NCI-H1417 treated with DMSO at 0.1 percent for 48 hours (cell line): Measurements from ENCODE around the gene RPRD2.
A peak's percentile ranks its signal among the peaks of the same experiment; 100 is the strongest.
"Not testable (repeated sequence)": the region's sequence is repeated elsewhere in the genome, so short reads cannot be mapped to it uniquely, and the experiment has no call there.

ENCODE experiments used
- DNase-seq: peaks from one replicate; lab custom pipeline; 2025; lab: John Stamatoyannopoulos, UW

RPRD2 gene

GRCh38 chr1:150363426-150364230 lies at the start of gene RPRD2:
TSS of gene RPRD2 (plus strand) at chr1:150364147. CDS start at chr1:150364715, 568 bp downstream.
- DNase-seq = peak; percentile 97

DNA sequence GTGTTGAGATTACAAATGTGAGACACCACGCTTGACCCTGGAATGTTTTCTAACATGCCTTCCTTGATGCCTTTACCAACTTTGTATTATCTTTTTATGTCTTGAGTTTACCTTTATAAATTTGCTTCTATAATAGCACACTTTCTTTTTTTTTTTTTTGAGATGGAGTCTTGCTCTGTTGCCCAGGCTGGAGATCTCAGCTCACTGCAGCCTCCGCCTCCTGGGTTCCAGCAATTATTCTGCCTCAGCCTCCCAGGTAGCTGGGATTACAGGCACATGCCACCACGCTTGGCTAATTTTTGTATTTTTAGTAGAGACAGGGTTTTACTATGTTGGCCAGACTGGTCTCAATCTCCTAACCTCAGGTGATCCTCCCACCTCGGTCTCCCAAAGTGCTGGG lies 49.3 kb upstream of the RPRD2 start:
- not testable (repeated sequence) for DNase-seq

DNA sequence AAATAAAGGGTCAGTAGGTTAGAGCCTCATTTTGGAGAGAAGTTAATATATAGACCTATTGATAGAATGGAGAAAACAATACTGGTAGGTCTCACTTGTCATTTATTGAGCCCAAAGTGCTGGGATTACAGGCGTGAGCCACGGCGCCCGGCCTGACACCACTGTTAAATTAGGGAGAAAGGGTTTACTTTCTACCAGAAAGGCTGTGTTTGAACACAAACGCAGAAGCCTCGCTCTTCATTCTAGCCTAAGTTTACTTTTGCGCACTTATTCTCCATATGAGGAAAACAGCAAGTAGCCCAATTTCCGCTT lies 43.3 kb upstream of the RPRD2 start:
- no peak for DNase-seq

GRCh38 chr1:150321826-150322166 lies 42.2 kb upstream of the RPRD2 start:
- DNase-seq = no peak

GRCh38 chr1:150322310-150322709 lies 41.6 kb upstream of the RPRD2 start:
- DNase-seq = no peak

GRCh38 chr1:150332651-150333290 lies 31.2 kb upstream of the RPRD2 start:
- DNase-seq = no peak

- DNase-seq = no peak
Measured at GRCh38 chr1:150346316-150346715, 17.6 kb upstream of the RPRD2 start.

DNA sequence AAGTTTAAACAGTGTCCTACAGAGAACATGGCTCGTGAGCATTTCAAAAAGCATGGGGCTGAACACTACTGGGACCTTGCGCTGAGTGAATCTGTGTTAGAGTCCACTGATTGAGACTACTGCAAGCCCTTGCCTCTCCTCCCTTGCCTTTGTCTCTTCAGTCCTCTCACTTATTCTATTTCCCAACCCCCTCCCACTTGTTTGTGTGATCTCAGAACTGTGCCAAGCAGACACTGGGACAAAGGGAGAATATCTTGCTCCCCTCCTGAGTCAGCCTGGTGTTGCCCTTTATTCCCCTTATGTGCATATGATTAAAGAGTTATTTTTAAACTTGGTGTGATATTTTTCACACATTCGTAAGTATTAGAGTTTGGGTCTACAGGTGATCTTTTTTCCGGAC lies 11.1 kb upstream of the RPRD2 start:
- DNase-seq = no peak

GRCh38 chr1:150362721-150363425 lies 1.1 kb upstream of the RPRD2 start:
- no peak for DNase-seq

DNA sequence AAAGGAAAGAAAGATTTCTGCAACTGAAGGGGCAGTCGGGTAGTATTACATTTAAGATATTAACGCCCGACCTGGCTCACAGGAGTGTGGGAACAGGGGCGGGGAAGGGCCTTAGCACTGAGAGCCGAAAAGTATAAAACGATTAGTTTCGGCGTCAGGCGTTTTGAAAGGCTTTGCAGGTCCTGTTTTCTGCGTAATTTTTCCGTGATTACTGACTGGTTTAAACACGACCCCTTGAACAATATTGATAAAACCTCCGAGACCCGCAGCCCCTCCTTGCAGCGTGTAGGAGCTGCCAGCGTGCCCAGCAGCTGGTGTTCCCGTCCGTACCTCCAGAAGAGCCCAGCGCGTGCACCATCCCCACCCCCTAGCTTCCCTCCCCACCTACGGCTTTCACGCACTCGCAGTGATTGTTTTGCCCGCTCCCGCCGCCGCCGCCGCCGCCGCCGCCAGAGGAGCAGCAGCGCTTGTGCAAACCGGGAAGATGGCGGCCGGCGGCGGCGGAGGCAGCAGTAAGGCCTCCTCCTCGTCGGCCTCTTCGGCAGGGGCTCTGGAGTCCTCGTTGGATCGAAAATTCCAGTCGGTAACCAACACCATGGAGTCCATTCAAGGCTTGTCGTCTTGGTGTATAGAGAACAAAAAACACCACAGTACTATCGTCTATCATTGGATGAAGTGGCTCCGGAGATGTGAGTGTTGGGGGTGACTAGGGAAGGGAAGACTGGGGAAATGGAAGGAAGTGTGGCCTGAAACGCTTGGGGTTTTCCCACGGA lies 470 bp downstream of the RPRD2 start:
- peak; percentile 53 for DNase-seq

GRCh38 chr1:150365941-150366340 lies 2.0 kb downstream of the RPRD2 start:
- DNase-seq = no peak

DNA sequence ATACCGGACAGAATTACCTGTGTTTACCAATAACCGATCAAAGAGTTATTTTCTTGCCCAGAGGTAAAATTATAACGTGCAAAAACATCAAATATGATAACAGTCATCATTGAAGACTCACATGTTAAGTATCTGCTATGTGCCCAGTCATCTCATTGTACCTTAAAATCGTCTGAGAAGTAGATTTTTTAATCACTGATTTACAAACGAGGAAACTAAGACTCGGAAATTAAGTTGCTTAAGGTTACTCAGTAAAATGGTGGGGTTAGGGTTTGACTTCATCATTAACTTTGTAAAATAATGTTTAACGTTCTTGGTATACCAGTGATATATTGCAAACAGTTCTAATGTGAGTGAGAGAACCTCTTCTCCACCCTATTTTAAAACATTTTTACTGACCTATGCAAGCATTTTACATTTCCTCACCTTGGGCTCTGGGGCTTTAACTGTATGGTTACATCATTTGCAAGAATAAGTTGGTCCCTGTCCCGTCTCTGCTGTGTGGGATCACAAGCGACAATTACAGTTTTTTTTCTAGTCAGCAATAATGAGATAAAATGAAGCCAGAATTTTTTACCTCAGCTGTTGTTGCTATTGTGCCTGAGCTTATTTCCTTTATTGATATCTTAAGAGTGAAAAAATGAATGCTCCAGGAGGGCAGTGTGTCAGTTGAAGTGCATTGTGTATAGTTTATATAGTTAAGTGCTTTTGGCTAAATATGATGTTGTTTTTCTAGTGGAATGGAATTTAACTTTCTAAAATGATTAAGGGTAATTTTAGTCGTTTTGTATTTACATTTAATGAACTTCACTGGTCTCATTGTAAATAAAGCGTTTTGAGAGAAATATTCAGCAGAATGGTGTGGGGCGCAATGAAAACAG lies 2.7 kb downstream of the RPRD2 start:
- DNase-seq = no peak

- DNase-seq = no peak
Measured at GRCh38 chr1:150371110-150371509, 7.2 kb downstream of the RPRD2 start.

DNA sequence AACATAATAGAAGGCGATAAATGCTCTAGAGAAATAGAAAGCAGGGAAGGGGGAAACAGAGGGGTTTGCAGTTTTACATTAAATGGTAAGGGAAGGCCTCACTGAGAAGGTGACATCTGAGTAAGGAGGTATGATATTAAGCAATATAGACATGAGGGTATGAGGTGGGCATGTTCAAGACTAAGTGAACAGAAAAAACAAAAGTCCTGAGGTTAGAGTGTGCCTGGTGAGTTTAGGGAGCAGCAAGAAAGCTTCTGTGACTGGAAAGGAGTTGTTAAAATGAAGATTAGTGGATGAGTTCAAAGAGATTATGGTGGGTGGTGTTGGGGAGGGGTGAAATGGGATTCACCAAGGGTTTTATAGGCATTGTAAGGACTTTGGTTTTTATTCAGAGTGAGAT lies 8.6 kb downstream of the RPRD2 start:
- no peak for DNase-seq

- no peak for DNase-seq
Measured at GRCh38 chr1:150376110-150376509, 12.2 kb downstream of the RPRD2 start.

- no peak for DNase-seq
Measured at GRCh38 chr1:150383631-150384324, 19.8 kb downstream of the RPRD2 start.

DNA sequence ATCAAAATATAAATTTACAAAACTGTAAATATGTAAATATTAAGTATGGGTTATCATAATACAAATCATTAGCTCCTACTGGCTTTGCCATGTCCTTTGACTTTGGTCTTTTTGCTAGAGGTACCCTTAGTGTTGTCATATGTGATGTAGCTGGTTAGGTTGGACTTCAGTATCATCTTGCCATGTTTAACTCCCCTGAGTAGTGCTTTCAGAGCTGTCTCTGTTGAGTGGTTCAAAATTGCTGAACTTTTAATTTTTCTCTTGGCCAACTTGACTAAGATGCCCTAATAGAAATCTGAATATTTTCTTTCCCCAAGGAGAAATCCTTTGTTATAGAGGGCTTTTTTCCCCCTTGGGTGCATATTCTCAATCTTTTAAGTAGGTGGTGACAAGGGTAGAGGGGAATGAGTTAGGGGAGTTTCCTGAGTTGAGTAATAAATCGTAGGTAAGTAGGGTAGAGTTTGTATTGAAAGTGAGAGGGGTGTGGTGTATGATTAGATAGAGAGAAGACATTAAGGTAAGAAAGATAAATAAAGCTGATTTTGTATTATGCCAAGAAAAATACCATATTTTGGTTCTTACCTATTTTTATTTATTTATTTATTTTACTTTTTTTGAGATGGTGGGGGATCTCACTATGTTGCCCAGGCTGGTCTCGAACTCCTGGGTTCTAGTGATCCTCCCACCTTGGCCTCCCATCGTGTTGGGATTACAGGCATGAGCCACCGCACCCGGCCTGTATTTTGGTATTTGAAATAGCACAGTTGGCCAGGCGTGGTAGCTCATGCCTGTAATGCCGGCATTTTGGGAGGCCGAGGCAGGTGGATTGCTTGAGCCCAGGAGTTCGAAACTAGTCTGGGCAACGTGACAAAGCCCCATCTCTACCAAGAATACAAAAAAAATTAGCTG lies 21.8 kb downstream of the RPRD2 start:
- DNase-seq = no peak

DNA sequence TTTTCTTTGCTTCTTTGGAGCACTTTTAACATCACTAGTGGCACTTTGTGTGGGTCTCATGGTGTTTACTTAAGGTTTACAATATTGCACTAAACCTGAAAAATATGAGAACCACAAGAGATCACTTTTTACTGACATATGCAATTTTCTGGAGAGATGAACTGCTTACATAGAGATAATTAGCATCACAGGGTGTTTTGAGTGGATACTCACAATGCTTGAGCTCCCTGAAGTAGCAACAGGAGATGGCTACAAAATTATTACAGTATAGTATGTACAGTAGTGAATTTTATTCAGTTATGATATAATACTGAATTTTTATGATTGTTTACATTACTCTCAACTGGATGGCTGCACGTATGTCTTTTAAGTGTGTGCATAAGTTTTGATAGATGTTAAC lies 22.6 kb downstream of the RPRD2 start:
- DNase-seq = no peak

DNA sequence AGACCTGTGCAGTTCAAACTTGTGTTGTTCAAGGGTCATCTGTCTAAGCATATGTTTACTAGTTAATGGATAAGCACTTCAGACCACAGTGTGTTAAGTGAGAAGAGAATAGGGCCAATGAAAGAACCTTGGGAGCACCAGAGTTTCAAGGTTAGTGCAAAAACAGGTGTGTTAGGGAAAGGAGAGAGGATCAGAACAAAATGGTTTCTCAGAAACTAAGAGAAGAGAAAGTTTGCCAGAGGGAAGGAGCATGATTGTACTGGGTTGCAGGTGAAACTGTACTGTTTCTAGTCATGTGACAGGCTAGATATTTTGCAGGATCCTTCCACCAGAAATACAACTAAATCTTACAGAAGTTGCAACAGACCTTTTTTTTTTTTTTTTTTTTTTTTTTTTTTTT lies 23.3 kb downstream of the RPRD2 start:
- no peak for DNase-seq

DNA sequence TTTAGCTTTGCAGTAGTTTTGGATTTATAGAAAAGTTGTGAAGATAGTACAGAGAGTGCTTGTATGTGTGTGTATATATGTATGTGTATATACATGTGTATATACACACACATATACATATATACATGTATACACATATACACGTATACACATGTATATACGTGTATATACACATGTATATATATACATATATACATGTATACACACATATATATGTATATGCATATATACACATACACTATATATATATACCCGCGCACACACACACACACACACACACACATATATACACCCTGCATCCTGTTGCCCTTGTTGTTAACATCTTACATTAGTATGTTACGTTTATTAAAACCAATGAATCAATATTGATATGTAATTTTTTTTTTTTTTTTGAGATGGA lies 24.3 kb downstream of the RPRD2 start:
- DNase-seq = no peak
